H9 (cell line): ENCODE results near the gene AMOTL1. TPM values are rescaled to one million over a fixed set of nuclear protein-coding genes. Genes with fewer than 3 reads are reported as not detected.

ENCODE experiments used
- DNase-seq: peaks from one replicate; pipeline ENCODE4 v3.0.0-alpha.2; 2017
- H2AFZ ChIP-seq: one replicate; pipeline ENCODE4 v1.6.1; 2013; ENCODE audit warnings: mild to moderate bottlenecking, low read length, control low read depth, moderate library complexity
- H2AK5ac ChIP-seq: 2 replicates; pipeline ENCODE4 v1.6.1; 2013; ENCODE audit warnings: low read length, control low read depth, mixed read lengths; ENCODE audit not compliant: insufficient read length
- H2BK120ac ChIP-seq: one replicate; pipeline ENCODE4 v1.6.1; 2013; ENCODE audit warnings: low read depth, mild to moderate bottlenecking, low read length, control low read depth, inconsistent platforms; ENCODE audit not compliant: poor library complexity, severe bottlenecking
- H2BK12ac ChIP-seq: 2 replicates; pipeline ENCODE4 v1.6.1; 2013; ENCODE audit warnings: low read length, control low read depth, mixed read lengths, low read depth; ENCODE audit not compliant: insufficient read length
- H2BK15ac ChIP-seq: 2 replicates; pipeline ENCODE4 v1.6.1; 2013; ENCODE audit warnings: low read depth, low read length, control low read depth
- H2BK20ac ChIP-seq: one replicate; pipeline ENCODE4 v1.6.1; 2013; ENCODE audit warnings: low read depth, mild to moderate bottlenecking, low read length, control low read depth, inconsistent platforms; ENCODE audit not compliant: poor library complexity, severe bottlenecking
- H2BK5ac ChIP-seq: 2 replicates; pipeline ENCODE4 v1.6.1; 2013; ENCODE audit warnings: low read length, control low read depth, mixed read lengths; ENCODE audit not compliant: insufficient read length
- H3K14ac ChIP-seq: 2 replicates; pipeline ENCODE4 v1.6.1; 2013; ENCODE audit warnings: low read length, control low read depth; ENCODE audit not compliant: insufficient read depth
- H3K18ac ChIP-seq: 2 replicates; pipeline ENCODE4 v1.6.1; 2013; ENCODE audit warnings: low read depth, mild to moderate bottlenecking, mixed read lengths, low read length, control low read depth; ENCODE audit not compliant: insufficient read length
- H3K23ac ChIP-seq: 2 replicates; pipeline ENCODE4 v1.6.1; 2013; ENCODE audit warnings: low read length, control low read depth, mixed read lengths, low read depth; ENCODE audit not compliant: insufficient read length
- H3K23me2 ChIP-seq: 2 replicates; pipeline ENCODE4 v1.6.1; 2013; ENCODE audit warnings: low read depth, mild to moderate bottlenecking, mixed read lengths, low read length, control low read depth; ENCODE audit not compliant: insufficient read length, poor library complexity, severe bottlenecking
- H3K27ac ChIP-seq: 2 replicates; pipeline ENCODE4 v1.5.1; 2013; ENCODE audit warnings: low read length, control low read depth, mixed read lengths, low read depth; ENCODE audit not compliant: insufficient read length
- H3K27me3 ChIP-seq: 2 replicates; pipeline ENCODE4 v1.6.1; 2013; ENCODE audit warnings: low read length, control low read depth, inconsistent platforms; ENCODE audit not compliant: insufficient read depth
- H3K4ac ChIP-seq: 2 replicates; pipeline ENCODE4 v1.6.1; 2013; ENCODE audit warnings: low read depth, mild to moderate bottlenecking, control low read depth, inconsistent platforms, low read length, moderate library complexity
- H3K4me1 ChIP-seq: 2 replicates; pipeline ENCODE4 v1.6.1; 2013; ENCODE audit warnings: low read length, control low read depth, inconsistent platforms; ENCODE audit not compliant: insufficient read depth
- H3K4me2 ChIP-seq: 2 replicates; pipeline ENCODE4 v1.6.1; 2013; ENCODE audit warnings: low read length, control low read depth, mixed read lengths; ENCODE audit not compliant: insufficient read length, insufficient read depth
- H3K56ac ChIP-seq: 2 replicates; pipeline ENCODE4 v1.6.1; 2013; ENCODE audit warnings: low read depth, mild to moderate bottlenecking, mixed read lengths, low read length, control low read depth; ENCODE audit not compliant: insufficient read length
- H3K79me1 ChIP-seq: 2 replicates; pipeline ENCODE4 v1.6.1; 2013; ENCODE audit warnings: low read depth, mild to moderate bottlenecking, moderate library complexity, low read length, control low read depth, inconsistent platforms; ENCODE audit not compliant: insufficient read depth, poor library complexity, severe bottlenecking
- H3K79me2 ChIP-seq: 2 replicates; pipeline ENCODE4 v1.6.1; 2013; ENCODE audit warnings: low read length, control low read depth, inconsistent platforms; ENCODE audit not compliant: insufficient read depth
- H3K9ac ChIP-seq: 2 replicates; pipeline ENCODE4 v1.6.1; 2013; ENCODE audit warnings: low read length, control low read depth, mixed read lengths; ENCODE audit not compliant: insufficient read length; ENCODE audit errors: extremely low read depth
- H3K9me3 ChIP-seq: one replicate; pipeline ENCODE4 v1.6.1; 2013; ENCODE audit warnings: low read depth, low read length, inconsistent platforms; ENCODE audit not compliant: control insufficient read depth
- H3T11ph ChIP-seq: one replicate; pipeline ENCODE4 v1.6.1; 2013; ENCODE audit warnings: mild to moderate bottlenecking, low read length, control low read depth, inconsistent platforms
- H4K20me1 ChIP-seq: one replicate; pipeline ENCODE4 v1.6.1; 2013; ENCODE audit not compliant: control insufficient read depth, insufficient read length, insufficient read depth
- H4K5ac ChIP-seq: 2 replicates; pipeline ENCODE4 v1.6.1; 2013; ENCODE audit warnings: low read depth, mild to moderate bottlenecking, mixed read lengths, low read length, control low read depth; ENCODE audit not compliant: insufficient read length
- H4K8ac ChIP-seq: replicated peaks from 2 replicates; pipeline ENCODE4 v1.6.1; 2013; ENCODE audit warnings: low read length, control low read depth, mixed read lengths, low read depth; ENCODE audit not compliant: insufficient read length
- H4K91ac ChIP-seq: 2 replicates; pipeline ENCODE4 v1.6.1; 2013; ENCODE audit warnings: low read depth, mild to moderate bottlenecking, moderate library complexity, mixed read lengths, low read length, control low read depth; ENCODE audit not compliant: insufficient read length
- H3K27ac Mint-ChIP-seq, 3 experiments: 2 replicates in 2 of 3; 3 replicates in 1 of 3; pipeline ENCODE4 v1.8.0; 2020 to 2021; ENCODE audit warnings: mixed read lengths in 3 of 3, mild to moderate bottlenecking in 1 of 3, moderate library complexity in 1 of 3
- H3K27me3 Mint-ChIP-seq: 2 replicates; pipeline ENCODE4 v1.8.0; 2021; ENCODE audit warnings: low read depth, mild to moderate bottlenecking, moderate library complexity, mixed read lengths
- H3K36me3 Mint-ChIP-seq, 3 experiments: 2 replicates in 2 of 3; 3 replicates in 1 of 3; pipeline ENCODE4 v1.8.0; 2020 to 2021; ENCODE audit warnings: low read depth in 3 of 3, mixed read lengths in 3 of 3; ENCODE audit not compliant: insufficient read depth in 1 of 3
- H3K4me1 Mint-ChIP-seq, 2 experiments: 2 replicates each; pipeline ENCODE4 v1.8.0; 2020; ENCODE audit warnings: mixed read lengths in 2 of 2
- H3K4me3 Mint-ChIP-seq, 2 experiments: 2 replicates in 1 of 2; 3 replicates in 1 of 2; pipeline ENCODE4 v1.8.0; 2020 to 2021; ENCODE audit warnings: mild to moderate bottlenecking in 2 of 2, mixed read lengths in 2 of 2, moderate library complexity in 1 of 2
- H3K9me3 Mint-ChIP-seq, 2 experiments: 2 replicates in 1 of 2; 3 replicates in 1 of 2; pipeline ENCODE4 v1.8.0; 2020; ENCODE audit warnings: mild to moderate bottlenecking in 2 of 2, mixed read lengths in 2 of 2, moderate library complexity in 1 of 2
- CTCF ChIP-seq: fragments of 200-600 bp; sonication (generic); conservative IDR thresholded peaks from 3 replicates; pipeline ENCODE4 v1.8.0; 2021; ENCODE audit warnings: antibody characterized with exemption, mild to moderate bottlenecking
- WGBS: extraction: QIAGEN DNeasy Blood & Tissue Kit; methylation state at CpG from one replicate; pipeline ENCODE4 v1.1.7; 2013; ENCODE audit warnings: missing lambda C conversion rate, low lambda C conversion rate, mixed read lengths; ENCODE audit not compliant: insufficient read length; ENCODE audit errors: extremely low coverage; 5-methylcytosine and 5-hydroxymethylcytosine counted together
- total RNA-seq: library from RNA; stranded (reverse); gene quantifications from 2 replicates; pipeline ENCODE4 v1.2.1, GENCODE V29; 2021

The AMOTL1 gene
- total RNA-seq, 1 experiment from 2014 or later, result 18.5 TPM

DNA sequence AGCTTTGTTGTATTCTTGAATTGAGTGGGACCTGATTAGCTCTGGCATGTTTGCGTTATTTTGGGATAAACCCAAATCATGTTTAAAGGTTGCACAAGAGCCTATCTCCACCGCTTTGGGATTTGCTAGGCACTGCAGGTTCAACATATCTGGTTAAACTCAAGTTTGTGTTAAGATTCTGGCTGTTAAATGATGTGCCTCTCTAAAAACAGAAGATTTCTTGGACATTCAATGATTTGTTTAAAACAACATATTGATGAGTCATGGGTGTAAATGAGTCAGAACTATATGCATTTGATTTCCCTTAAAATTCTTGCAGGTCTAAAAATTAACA is 67.4 kb downstream of the AMOTL1 start:
- WGBS, result no CpG with 5 or more reads among the region's 2 CpGs

More for the DNA sequence above, 67.4 kb downstream of the AMOTL1 start:
- no peak overlapping the region for H4K91ac ChIP-seq
- no peak overlapping the region for H2BK20ac ChIP-seq
- H3K27me3 ChIP-seq, result no peaks in the 10 kb centered on the region
- H3K4me1 ChIP-seq, result no peaks in the 10 kb centered on the region
- TF ChIP-seq CTCF, result no peak
- no peak overlapping the region for H2BK120ac ChIP-seq
- no peak overlapping the region for H3K14ac ChIP-seq
- H4K5ac ChIP-seq, result no peak overlapping the region
- no peaks in the 10 kb centered on the region for H3K79me1 ChIP-seq
- no peak overlapping the region for H3K4ac ChIP-seq
- H3T11ph ChIP-seq, result no peak overlapping the region
- Mint-ChIP-seq H3K27ac (no peak overlapping the region), H3K9me3 (no peaks in the 10 kb centered on the region), H3K36me3 (peaks cover 11 to 23% (median 21%) of the 10 kb centered on the region in 3 experiments; a peak in 6 of 7 replicates), H3K4me1 (no peaks in the 10 kb centered on the region), H3K27me3 (no peaks in the 10 kb centered on the region), H3K4me3 (no peak overlapping the region)
- no peak overlapping the region for H3K4me2 ChIP-seq
- no peak overlapping the region for H3K27ac ChIP-seq
- DNase-seq, result no peak
- H2BK5ac ChIP-seq, result no peak overlapping the region
- no peak overlapping the region for H2AFZ ChIP-seq
- H3K9ac ChIP-seq, result no peak overlapping the region
- H3K79me2 ChIP-seq, result no peaks in the 10 kb centered on the region
- no peaks in the 10 kb centered on the region for H3K23me2 ChIP-seq
- H2AK5ac ChIP-seq, result no peak overlapping the region
- no peak overlapping the region for H2BK12ac ChIP-seq
- H3K18ac ChIP-seq, result no peak overlapping the region
- H3K23ac ChIP-seq, result no peak overlapping the region
- no peak overlapping the region for H2BK15ac ChIP-seq
- H3K56ac ChIP-seq, result no peak overlapping the region
- no peaks in the 10 kb centered on the region for H4K20me1 ChIP-seq
- H3K9me3 ChIP-seq, result no peaks in the 10 kb centered on the region
- no peak overlapping the region for H4K8ac ChIP-seq
